K562 (cell line): Measurements from ENCODE around the gene ZNF334.

ENCODE experiments used
- EZH2 ChIP-seq: IDR thresholded peaks from 2 replicates; pipeline ENCODE4 v1.6.1; 2012; ENCODE audit warnings: low read depth, mild to moderate bottlenecking, inconsistent platforms, low read length, borderline replicate concordance
- FOXA1 ChIP-seq: fragments of 450-650 bp; IDR thresholded peaks from 2 replicates; pipeline ENCODE4 v1.6.1; 2016; ENCODE audit warnings: mild to moderate bottlenecking, borderline replicate concordance
- FOXA3 ChIP-seq, 2 experiments: fragments of 450-650 bp in 1 of 2; sonication (generic) in 1 of 2; formaldehyde crosslinking; IDR thresholded peaks in 1 of 2; conservative IDR thresholded peaks in 1 of 2; 2 replicates each; pipeline versions ENCODE4 v1.4.0 to v1.8.0; 2020 to 2022; ENCODE audit warnings: mild to moderate bottlenecking in 2 of 2, missing genetic modification reagents in 1 of 2
- MYC ChIP-seq, 2 experiments: fragments of 250-450 bp in 1 of 2; sonication (Bioruptor Pico) in 1 of 2; IDR thresholded peaks; 2 replicates each; pipeline versions ENCODE4 v1.5.1 to v1.6.1; 2012 to 2021; ENCODE audit warnings: low read depth in 2 of 2, borderline replicate concordance in 1 of 2, improper control_type of control experiment in 1 of 2, low read length in 1 of 2, mild to moderate bottlenecking in 1 of 2, moderate library complexity in 1 of 2
- SMAD1 ChIP-seq: fragments of 150-350 bp; IDR thresholded peaks from 2 replicates; pipeline ENCODE4 v1.6.1; 2014; ENCODE audit warnings: low read length, low read depth; ENCODE audit not compliant: partially characterized antibody
- YY1 ChIP-seq, 3 experiments: IDR thresholded peaks; 2 replicates each; pipeline ENCODE4 v1.6.1; 2011; ENCODE audit warnings: low read length in 2 of 3, mild to moderate bottlenecking in 2 of 3, moderate library complexity in 2 of 3, borderline replicate concordance in 1 of 3, control low read depth in 1 of 3, low read depth in 1 of 3; ENCODE audit not compliant: insufficient read depth in 3 of 3, insufficient replicate concordance in 2 of 3, control insufficient read depth in 1 of 3, insufficient read length in 1 of 3; ENCODE audit errors: extremely low read depth in 1 of 3
- TF ChIP-seq, protein P1 (sequence below): fragments of 200-800 bp; sonication (Bioruptor generic); IDR thresholded peaks from 2 replicates; pipeline ENCODE4 v1.6.1; 2016; ENCODE audit warnings: missing genetic modification characterization, missing compliant biosample characterization
- TF ChIP-seq, protein P2 (sequence below), 3 experiments: IDR thresholded peaks in 2 of 3; conservative IDR thresholded peaks in 1 of 3; 2 replicates each; pipeline ENCODE4 v1.5.1; 2011 to 2012; ENCODE audit warnings: low read length in 3 of 3, mild to moderate bottlenecking in 3 of 3, control low read depth in 2 of 3, improper control_type of control experiment in 1 of 3, inconsistent platforms in 1 of 3, low read depth in 1 of 3, mixed read lengths in 1 of 3, moderate library complexity in 1 of 3; ENCODE audit not compliant: insufficient read depth in 2 of 3

DNA sequence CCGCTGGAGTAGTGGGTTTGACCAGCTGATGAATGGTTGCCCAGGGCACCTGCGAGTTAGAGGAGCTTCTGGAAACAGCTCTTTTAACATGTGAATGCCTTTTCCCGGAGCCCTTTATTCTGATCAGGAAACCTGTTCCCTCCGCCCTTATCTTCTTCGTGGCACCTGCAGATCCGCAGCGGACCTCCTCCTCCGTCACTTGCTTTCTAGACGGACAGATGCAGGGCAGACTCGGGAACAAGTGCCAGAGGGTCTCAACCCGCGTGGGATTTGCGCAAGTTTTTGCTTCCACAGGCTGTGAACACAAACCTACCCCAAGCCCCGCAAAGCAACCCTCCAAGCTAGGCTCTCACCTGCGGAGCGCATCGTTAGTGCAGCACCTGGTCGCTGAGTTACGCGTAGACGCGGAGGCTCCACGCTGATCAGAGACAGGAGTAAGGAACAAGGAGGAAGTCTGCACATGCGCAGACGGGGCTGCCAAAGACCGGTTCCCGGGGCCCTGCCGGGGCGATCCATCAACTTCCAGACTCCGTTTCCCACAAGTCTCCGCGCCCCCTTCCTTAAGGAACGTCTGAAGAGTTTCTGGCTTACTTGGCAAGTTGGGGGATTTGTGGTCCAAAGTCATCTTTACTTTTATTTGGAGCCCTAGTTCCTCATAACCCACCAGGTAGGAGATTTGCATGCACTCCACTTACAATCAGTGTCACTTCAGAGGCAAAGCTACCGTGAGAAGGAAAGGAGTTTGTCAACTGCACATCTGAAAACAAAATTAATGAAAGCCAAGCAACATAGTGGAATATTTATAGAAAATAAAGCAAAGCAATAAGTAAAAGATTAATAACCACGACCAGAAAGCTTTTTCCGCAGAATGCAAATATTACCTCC lies 54.3 kb downstream of the ZNF334 start:
- TF ChIP-seq SMAD1 (no peak), YY1 (IDR thresholded peaks at IDR 0.05; ENCODE audit: borderline replicate concordance in 1 of 3, control insufficient read depth in 1 of 3, extremely low read depth in 1 of 3, insufficient read depth in 3 of 3, insufficient read length in 1 of 3, insufficient replicate concordance in 2 of 3, low read depth in 1 of 3, low read length in 2 of 3) (no peak), FOXA3 (CRISPR knock-in tag; conservative IDR thresholded peaks at IDR 0.05 in 1 of 2, IDR thresholded peaks at IDR 0.05 in 1 of 2) (no peak), MYC (IDR thresholded peaks at IDR 0.05; ENCODE audit: low read depth, low read length) (no peak), MYC (CRISPR knock-in tag; IDR thresholded peaks at IDR 0.05; ENCODE audit: borderline replicate concordance, low read depth) (no peak), FOXA1 (no peak), EZH2 (no peak)
- TF ChIP-seq, protein P1, sequence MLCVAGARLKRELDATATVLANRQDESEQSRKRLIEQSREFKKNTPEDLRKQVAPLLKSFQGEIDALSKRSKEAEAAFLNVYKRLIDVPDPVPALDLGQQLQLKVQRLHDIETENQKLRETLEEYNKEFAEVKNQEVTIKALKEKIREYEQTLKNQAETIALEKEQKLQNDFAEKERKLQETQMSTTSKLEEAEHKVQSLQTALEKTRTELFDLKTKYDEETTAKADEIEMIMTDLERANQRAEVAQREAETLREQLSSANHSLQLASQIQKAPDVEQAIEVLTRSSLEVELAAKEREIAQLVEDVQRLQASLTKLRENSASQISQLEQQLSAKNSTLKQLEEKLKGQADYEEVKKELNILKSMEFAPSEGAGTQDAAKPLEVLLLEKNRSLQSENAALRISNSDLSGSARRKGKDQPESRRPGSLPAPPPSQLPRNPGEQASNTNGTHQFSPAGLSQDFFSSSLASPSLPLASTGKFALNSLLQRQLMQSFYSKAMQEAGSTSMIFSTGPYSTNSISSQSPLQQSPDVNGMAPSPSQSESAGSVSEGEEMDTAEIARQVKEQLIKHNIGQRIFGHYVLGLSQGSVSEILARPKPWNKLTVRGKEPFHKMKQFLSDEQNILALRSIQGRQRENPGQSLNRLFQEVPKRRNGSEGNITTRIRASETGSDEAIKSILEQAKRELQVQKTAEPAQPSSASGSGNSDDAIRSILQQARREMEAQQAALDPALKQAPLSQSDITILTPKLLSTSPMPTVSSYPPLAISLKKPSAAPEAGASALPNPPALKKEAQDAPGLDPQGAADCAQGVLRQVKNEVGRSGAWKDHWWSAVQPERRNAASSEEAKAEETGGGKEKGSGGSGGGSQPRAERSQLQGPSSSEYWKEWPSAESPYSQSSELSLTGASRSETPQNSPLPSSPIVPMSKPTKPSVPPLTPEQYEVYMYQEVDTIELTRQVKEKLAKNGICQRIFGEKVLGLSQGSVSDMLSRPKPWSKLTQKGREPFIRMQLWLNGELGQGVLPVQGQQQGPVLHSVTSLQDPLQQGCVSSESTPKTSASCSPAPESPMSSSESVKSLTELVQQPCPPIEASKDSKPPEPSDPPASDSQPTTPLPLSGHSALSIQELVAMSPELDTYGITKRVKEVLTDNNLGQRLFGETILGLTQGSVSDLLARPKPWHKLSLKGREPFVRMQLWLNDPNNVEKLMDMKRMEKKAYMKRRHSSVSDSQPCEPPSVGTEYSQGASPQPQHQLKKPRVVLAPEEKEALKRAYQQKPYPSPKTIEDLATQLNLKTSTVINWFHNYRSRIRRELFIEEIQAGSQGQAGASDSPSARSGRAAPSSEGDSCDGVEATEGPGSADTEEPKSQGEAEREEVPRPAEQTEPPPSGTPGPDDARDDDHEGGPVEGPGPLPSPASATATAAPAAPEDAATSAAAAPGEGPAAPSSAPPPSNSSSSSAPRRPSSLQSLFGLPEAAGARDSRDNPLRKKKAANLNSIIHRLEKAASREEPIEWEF (CRISPR knock-in tag), result no peak
- TF ChIP-seq, protein P2, sequence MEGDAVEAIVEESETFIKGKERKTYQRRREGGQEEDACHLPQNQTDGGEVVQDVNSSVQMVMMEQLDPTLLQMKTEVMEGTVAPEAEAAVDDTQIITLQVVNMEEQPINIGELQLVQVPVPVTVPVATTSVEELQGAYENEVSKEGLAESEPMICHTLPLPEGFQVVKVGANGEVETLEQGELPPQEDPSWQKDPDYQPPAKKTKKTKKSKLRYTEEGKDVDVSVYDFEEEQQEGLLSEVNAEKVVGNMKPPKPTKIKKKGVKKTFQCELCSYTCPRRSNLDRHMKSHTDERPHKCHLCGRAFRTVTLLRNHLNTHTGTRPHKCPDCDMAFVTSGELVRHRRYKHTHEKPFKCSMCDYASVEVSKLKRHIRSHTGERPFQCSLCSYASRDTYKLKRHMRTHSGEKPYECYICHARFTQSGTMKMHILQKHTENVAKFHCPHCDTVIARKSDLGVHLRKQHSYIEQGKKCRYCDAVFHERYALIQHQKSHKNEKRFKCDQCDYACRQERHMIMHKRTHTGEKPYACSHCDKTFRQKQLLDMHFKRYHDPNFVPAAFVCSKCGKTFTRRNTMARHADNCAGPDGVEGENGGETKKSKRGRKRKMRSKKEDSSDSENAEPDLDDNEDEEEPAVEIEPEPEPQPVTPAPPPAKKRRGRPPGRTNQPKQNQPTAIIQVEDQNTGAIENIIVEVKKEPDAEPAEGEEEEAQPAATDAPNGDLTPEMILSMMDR (IDR thresholded peaks at IDR 0.05 in 2 of 3, conservative IDR thresholded peaks at IDR 0.05 in 1 of 3; ENCODE audit: insufficient read depth in 2 of 3, low read depth in 1 of 3, low read length in 3 of 3), result no peak
